ENCODE measurements around the gene C14orf180.

C14orf180 gene

GRCh38 chr14:104550861-104551728, 28.5 kb upstream of the C14orf180 start:
- DNase-seq = peak; percentile 11

- peak; percentile 10 for DNase-seq
These were observed 27.5 kb upstream of the C14orf180 start for GRCh38 chr14:104551851-104552737.

GRCh38 chr14:104552738-104553125, 26.8 kb upstream of the C14orf180 start:
- no peak for DNase-seq

GRCh38 chr14:104553166-104554087, 26.1 kb upstream of the C14orf180 start:
- DNase-seq = peak; percentile 16

- DNase-seq = peak; percentile 12
These were observed 25.4 kb upstream of the C14orf180 start for GRCh38 chr14:104554088-104554607.

- DNase-seq = peak; percentile 70
These were observed 24.7 kb upstream of the C14orf180 start for GRCh38 chr14:104554608-104555429.

GRCh38 chr14:104555430-104556255, 23.9 kb upstream of the C14orf180 start:
- peak; percentile 9 for DNase-seq

- DNase-seq = peak; percentile 12
These were observed 23.1 kb upstream of the C14orf180 start for GRCh38 chr14:104556256-104557021.

GRCh38 chr14:104557086-104557485, 22.5 kb upstream of the C14orf180 start:
- no peak for DNase-seq

GRCh38 chr14:104557766-104558165, 21.8 kb upstream of the C14orf180 start:
- DNase-seq = no peak

- DNase-seq = no peak
These were observed 21.1 kb upstream of the C14orf180 start for GRCh38 chr14:104558231-104559027.

GRCh38 chr14:104559028-104559803, 20.3 kb upstream of the C14orf180 start:
- no peak for DNase-seq

GRCh38 chr14:104559804-104560585, 19.6 kb upstream of the C14orf180 start:
- DNase-seq = peak; percentile 12

GRCh38 chr14:104560586-104560945, 19.0 kb upstream of the C14orf180 start:
- DNase-seq = no peak

- DNase-seq = no peak
These were observed 18.4 kb upstream of the C14orf180 start for GRCh38 chr14:104561124-104561557.

GRCh38 chr14:104561632-104562495, 17.7 kb upstream of the C14orf180 start:
- DNase-seq = no peak
